Smooth muscle cell (in vitro differentiated cells): Measurements from ENCODE around the gene CYP46A1. TPM values are rescaled to one million over a fixed set of nuclear protein-coding genes. Genes with fewer than 3 reads are reported as not detected.
A peak's percentile ranks its signal among the peaks of the same experiment; 100 is the strongest.

Experiments used
- DNase-seq: peaks from one replicate; lab custom pipeline; 2025; ENCODE audit not compliant: unreplicated experiment; lab: John Stamatoyannopoulos, UW
- H2AFZ ChIP-seq: fragments of 200-600 bp; sonication (generic); 2 replicates; pipeline ENCODE4 v1.6.0; 2016; ENCODE audit warnings: antibody characterized with exemption, low read depth, mild to moderate bottlenecking
- H3F3A ChIP-seq: fragments of 200-600 bp; sonication (generic); 2 replicates; pipeline ENCODE4 v1.6.0; 2017; ENCODE audit warnings: antibody characterized with exemption, low read depth
- H3K27ac ChIP-seq: fragments of 200-600 bp; sonication (generic); 2 replicates; pipeline ENCODE4 v1.5.1; 2016; ENCODE audit warnings: low read depth, mild to moderate bottlenecking
- H3K27me3 ChIP-seq: fragments of 200-600 bp; sonication (generic); 2 replicates; pipeline ENCODE4 v1.6.1; 2016; ENCODE audit warnings: low read depth, mild to moderate bottlenecking
- H3K36me3 ChIP-seq: fragments of 200-600 bp; sonication (generic); 2 replicates; pipeline ENCODE4 v1.5.1; 2016; ENCODE audit warnings: low read depth
- H3K4me1 ChIP-seq: fragments of 200-600 bp; sonication (generic); 2 replicates; pipeline ENCODE4 v1.5.1; 2016; ENCODE audit warnings: low read depth
- H3K4me2 ChIP-seq: fragments of 200-600 bp; sonication (generic); 2 replicates; pipeline ENCODE4 v1.6.0; 2016; ENCODE audit warnings: mild to moderate bottlenecking
- H3K4me3 ChIP-seq: fragments of 200-600 bp; sonication (generic); 2 replicates; pipeline ENCODE4 v1.5.1; 2016; ENCODE audit warnings: mild to moderate bottlenecking
- H3K79me2 ChIP-seq: fragments of 200-600 bp; sonication (generic); 2 replicates; pipeline ENCODE4 v1.6.0; 2016; ENCODE audit warnings: low read depth, mild to moderate bottlenecking
- H3K9ac ChIP-seq: fragments of 200-600 bp; sonication (generic); 2 replicates; pipeline ENCODE4 v1.6.0; 2016; ENCODE audit warnings: low read depth
- H3K9me3 ChIP-seq: fragments of 200-600 bp; sonication (generic); replicated peaks from 2 replicates; pipeline ENCODE4 v1.5.1; 2016; ENCODE audit warnings: low read depth
- H4K20me1 ChIP-seq: fragments of 200-600 bp; sonication (generic); 2 replicates; pipeline ENCODE4 v1.6.0; 2016; ENCODE audit warnings: low read depth
- WGBS: methylation state at CpG from one replicate; pipeline ENCODE4 v1.1.7; 2016; ENCODE audit warnings: low lambda C conversion rate; 5-methylcytosine and 5-hydroxymethylcytosine counted together
- polyA plus RNA-seq: library from polyadenylated mRNA; unstranded; fragments of >200 nt; fragmentation: Nextera tagmentation; extraction: Ambion mirVana; gene quantifications from 2 replicates; pipeline ENCODE4 v1.2.1, GENCODE V29; 2016
- total RNA-seq: library from RNA; depleted of rRNA; stranded (reverse); fragments of >200 nt; gene quantifications from 2 replicates; pipeline ENCODE4 v1.2.3, GENCODE V29; 2014
- TF ChIP-seq, protein P1 (sequence below): fragments of 200-600 bp; sonication (generic); IDR thresholded peaks from 2 replicates; pipeline ENCODE4 v1.5.1; 2017; ENCODE audit warnings: borderline replicate concordance, mild to moderate bottlenecking, antibody characterized with exemption; ENCODE audit not compliant: insufficient read depth, poor library complexity, severe bottlenecking

CYP46A1 gene
- total and polyA plus RNA-seq, 2 experiments from 2014 or later: 0.63 to 1.0 TPM

DNA sequence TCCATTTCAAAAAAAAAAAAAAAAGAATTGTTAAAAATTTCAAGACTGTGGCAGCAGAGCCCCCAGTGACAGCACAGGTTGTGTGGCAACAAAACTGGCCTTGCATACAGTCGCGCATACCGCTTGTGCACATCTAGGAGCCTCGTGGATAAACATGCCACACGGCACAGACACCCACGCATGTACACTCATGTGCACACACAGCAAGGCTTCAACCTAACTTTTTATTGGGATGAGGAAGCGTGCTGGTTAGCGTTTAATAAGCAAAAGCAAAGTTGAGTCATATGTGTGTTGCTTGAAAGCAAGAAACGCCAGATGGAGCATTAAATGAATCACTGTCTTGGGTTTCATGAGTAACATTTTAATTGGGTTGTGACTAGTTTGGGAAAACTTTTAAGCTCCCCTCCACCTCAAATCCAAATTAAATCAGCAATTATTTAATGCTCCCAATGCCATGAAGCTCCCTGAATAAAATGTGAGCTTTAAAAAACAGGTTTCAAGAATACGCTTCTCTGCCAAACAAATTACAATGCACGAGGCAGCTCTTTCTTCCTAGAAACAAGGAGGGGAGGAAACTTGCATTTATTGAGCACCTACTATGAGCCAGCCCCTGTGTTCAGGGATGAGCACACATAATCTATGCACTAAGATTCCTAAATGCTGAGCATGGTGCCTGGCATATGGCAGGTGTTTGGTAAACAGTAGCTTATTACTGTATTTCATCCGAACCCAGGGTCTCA lies 73.4 kb downstream of the CYP46A1 start:
- Histone ChIP-seq H3K36me3 (no peaks in the 10 kb centered on the region), H3K4me3 (no peak overlapping the region), H3F3A (peaks cover 17% of the 10 kb centered on the region), H3K27me3 (no peaks in the 10 kb centered on the region), H2AFZ (no peak overlapping the region), H3K4me2 (peak overlapping the region; percentile 27), H4K20me1 (no peaks in the 10 kb centered on the region), H3K27ac (peak overlapping the region; percentile 98), H3K9ac (peak overlapping the region; percentile 89), H3K4me1 (peaks cover 33% of the 10 kb centered on the region), H3K9me3 (no peaks in the 10 kb centered on the region), H3K79me2 (no peaks in the 10 kb centered on the region)
- DNase-seq: no peak
- TF ChIP-seq, protein P1, sequence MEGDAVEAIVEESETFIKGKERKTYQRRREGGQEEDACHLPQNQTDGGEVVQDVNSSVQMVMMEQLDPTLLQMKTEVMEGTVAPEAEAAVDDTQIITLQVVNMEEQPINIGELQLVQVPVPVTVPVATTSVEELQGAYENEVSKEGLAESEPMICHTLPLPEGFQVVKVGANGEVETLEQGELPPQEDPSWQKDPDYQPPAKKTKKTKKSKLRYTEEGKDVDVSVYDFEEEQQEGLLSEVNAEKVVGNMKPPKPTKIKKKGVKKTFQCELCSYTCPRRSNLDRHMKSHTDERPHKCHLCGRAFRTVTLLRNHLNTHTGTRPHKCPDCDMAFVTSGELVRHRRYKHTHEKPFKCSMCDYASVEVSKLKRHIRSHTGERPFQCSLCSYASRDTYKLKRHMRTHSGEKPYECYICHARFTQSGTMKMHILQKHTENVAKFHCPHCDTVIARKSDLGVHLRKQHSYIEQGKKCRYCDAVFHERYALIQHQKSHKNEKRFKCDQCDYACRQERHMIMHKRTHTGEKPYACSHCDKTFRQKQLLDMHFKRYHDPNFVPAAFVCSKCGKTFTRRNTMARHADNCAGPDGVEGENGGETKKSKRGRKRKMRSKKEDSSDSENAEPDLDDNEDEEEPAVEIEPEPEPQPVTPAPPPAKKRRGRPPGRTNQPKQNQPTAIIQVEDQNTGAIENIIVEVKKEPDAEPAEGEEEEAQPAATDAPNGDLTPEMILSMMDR: no peak
- WGBS: 36% methylated on average over 12 of the region's 12 CpGs

DNA sequence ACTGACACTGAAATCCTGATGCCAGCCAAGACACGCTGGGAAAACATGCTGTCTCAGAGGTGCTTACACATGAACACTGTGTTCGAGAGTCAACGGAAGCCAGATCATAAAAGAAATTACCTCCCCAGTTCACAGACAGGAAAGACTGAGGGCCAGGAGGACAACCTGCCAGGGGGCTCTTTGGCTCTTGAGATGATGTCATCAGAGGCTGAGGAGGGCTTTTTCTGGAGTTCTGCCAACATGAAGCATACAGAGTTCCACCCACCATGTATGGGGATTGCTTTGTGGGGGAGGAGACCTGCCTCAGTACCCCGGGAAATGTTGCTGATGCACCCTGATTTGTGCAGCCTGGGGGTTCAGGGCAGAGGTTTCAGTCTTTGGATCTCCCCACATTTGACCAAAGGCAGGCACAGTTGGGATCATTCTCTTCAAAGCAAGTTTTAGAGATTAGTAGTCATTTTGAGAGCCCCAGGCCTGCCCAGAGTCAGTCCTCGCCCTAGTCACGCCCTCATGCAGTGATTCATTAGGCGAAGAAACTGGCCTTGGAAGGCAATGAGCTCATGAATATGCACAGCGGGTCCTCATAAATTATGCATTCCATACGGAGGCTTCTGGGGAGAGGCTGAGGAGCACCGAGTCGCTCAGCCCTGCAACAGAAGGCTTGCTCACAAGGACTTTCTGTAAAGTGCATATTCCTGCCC lies 74.2 kb downstream of the CYP46A1 start:
- DNase-seq: no peak

DNA sequence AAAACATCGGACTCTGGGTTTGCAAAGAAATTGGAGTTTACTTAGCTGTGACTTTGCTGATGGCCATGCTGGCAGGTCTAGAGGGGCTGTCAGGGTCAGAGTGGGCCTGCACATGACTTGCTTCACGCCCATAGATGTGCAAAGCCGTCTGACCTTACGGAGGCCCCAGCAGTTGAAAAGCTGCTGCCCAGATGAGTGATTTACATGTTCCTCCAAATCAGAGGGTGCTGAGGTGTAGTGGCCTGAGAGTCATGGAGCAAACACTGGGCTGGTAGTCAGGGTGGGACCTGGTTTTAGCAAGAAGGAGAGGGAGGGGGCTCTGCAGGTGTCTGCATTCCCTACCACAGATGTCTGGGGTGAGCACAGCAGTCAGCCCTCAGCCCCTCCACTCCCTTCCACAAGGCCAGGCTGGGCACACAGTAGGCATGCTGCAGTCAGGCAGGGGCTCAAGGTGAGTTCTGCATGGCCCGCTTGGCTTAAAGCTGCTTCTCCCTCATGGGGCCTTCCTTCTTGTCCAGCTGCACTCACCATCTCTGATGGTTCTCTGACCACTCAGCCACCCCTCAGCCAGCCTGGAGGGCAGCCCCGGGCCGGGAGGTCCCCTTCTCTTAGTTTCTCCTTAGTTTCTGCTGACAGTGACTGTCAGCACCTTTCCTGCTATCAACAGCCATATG lies 74.9 kb downstream of the CYP46A1 start:
- Histone ChIP-seq H2AFZ (no peak overlapping the region), H3K4me3 (no peak overlapping the region), H3K4me2 (no peak overlapping the region), H3K79me2 (no peaks in the 10 kb centered on the region), H3K4me1 (peaks cover 23% of the 10 kb centered on the region), H3F3A (peaks cover 10% of the 10 kb centered on the region), H3K27ac (peak overlapping the region; percentile 98), H3K36me3 (no peaks in the 10 kb centered on the region), H3K9me3 (no peaks in the 10 kb centered on the region), H4K20me1 (no peaks in the 10 kb centered on the region), H3K27me3 (no peaks in the 10 kb centered on the region), H3K9ac (peak overlapping the region; percentile 31)
- TF ChIP-seq, protein P1: no peak
- no peak for DNase-seq
- WGBS: 84% methylated on average over 7 of the region's 7 CpGs

More for the DNA sequence above, 74.2 kb downstream of the CYP46A1 start:
- H3K4me1 ChIP-seq: peaks cover 27% of the 10 kb centered on the region
- H3K9ac ChIP-seq: peak overlapping the region; percentile 89
- H3K4me3 ChIP-seq: no peak overlapping the region
- H3K4me2 ChIP-seq: peak overlapping the region; percentile 27
- no peak overlapping the region for H2AFZ ChIP-seq
- H3K27ac ChIP-seq: peak overlapping the region; percentile 98
- no peaks in the 10 kb centered on the region for H3K79me2 ChIP-seq
- H3K27me3 ChIP-seq: no peaks in the 10 kb centered on the region
- no peaks in the 10 kb centered on the region for H3K9me3 ChIP-seq
- TF ChIP-seq, protein P1: no peak
- H4K20me1 ChIP-seq: no peaks in the 10 kb centered on the region
- WGBS: 30% methylated on average over 11 of the region's 11 CpGs
- peaks cover 16% of the 10 kb centered on the region for H3F3A ChIP-seq
- no peaks in the 10 kb centered on the region for H3K36me3 ChIP-seq
